ENCODE measurements around the gene MVB12B. TPM values are rescaled to one million over a fixed set of nuclear protein-coding genes. Genes with fewer than 3 reads are reported as not detected.

MVB12B gene
- total and polyA plus RNA-seq, 2 of the 8 experiments (the other 6 are each of a cell fraction or from before 2014, with no cell fraction given) = 2.6 to 5.0 TPM

- CTCF ChIA-PET (ENCODE audit: partially characterized antibody) = interaction anchor here (1.3 to 2.2 kb wide), 4 partner anchors 9 to 106 kb away, joined by 3 to 11 read pairs (median 4); no protein-coding TSS in a partner anchor
- no peak for FAIRE-seq
- Histone ChIP-seq H3K36me3 (ENCODE audit: control insufficient read depth in 2 of 4, insufficient read depth in 4 of 4, low read length in 3 of 4) (no peaks in the 10 kb centered on the region), H4K20me1 (replicated peaks in 1 of 2; ENCODE audit: control insufficient read depth in 1 of 2, insufficient read depth in 2 of 2, low read length in 2 of 2) (no peaks in the 10 kb centered on the region), H3K23ac (ENCODE audit: insufficient read length) (no peak overlapping the region), H3K23me2 (ENCODE audit: low read depth, low read length) (no peaks in the 10 kb centered on the region), H3K14ac (ENCODE audit: insufficient read length) (no peak overlapping the region), H4K5ac (ENCODE audit: insufficient read length, low read depth, low read length) (no peak overlapping the region), H4K8ac (ENCODE audit: extremely low read depth, insufficient read depth, low read length) (no peak overlapping the region), H2AK5ac (ENCODE audit: low read depth, low read length) (no peak overlapping the region), H3K79me2 (ENCODE audit: control insufficient read depth in 1 of 2, insufficient read depth in 2 of 2, low read length in 2 of 2) (no peaks in the 10 kb centered on the region), H3K4me2 (ENCODE audit: insufficient read depth in 1 of 2, low read depth in 2 of 2, low read length in 2 of 2) (peak overlapping the region in 1 of 2 experiments; percentile 25; a peak in 1 of 4 replicates), H2BK15ac (ENCODE audit: low read length) (no peak overlapping the region), H2BK5ac (ENCODE audit: low read depth, low read length) (no peak overlapping the region), H3K27me3 (replicated peaks in 1 of 4; ENCODE audit: control insufficient read depth in 3 of 4, extremely low read depth in 1 of 4, insufficient read depth in 3 of 4, low read length in 3 of 4) (no peaks in the 10 kb centered on the region), H3K4ac (replicated peaks; ENCODE audit: insufficient read length, low read depth, low read length) (no peak overlapping the region), H3K4me1 (replicated peaks in 1 of 4; ENCODE audit: control insufficient read depth in 3 of 4, insufficient read depth in 4 of 4, low read length in 3 of 4) (peaks cover 3 to 18% (median 10%) of the 10 kb centered on the region in 4 experiments; a peak in 5 of 7 replicates), H3K9me3 (ENCODE audit: insufficient read depth in 2 of 2, low read depth in 1 of 2, low read length in 1 of 2) (no peaks in the 10 kb centered on the region), H4K91ac (replicated peaks; ENCODE audit: insufficient read length, low read length) (no peak overlapping the region), H2AFZ (ENCODE audit: low read length) (no peak overlapping the region), H3K79me1 (ENCODE audit: low read depth, low read length) (no peaks in the 10 kb centered on the region), H3K27ac (ENCODE audit: low read depth, low read length) (no peak overlapping the region), H2BK20ac (ENCODE audit: low read length) (no peak overlapping the region), H3K4me3 (ENCODE audit: extremely low read depth in 1 of 4, insufficient read depth in 2 of 4, low read depth in 3 of 4, low read length in 4 of 4) (no peak overlapping the region), H2BK12ac (ENCODE audit: low read depth, low read length) (no peak overlapping the region), H2BK120ac (replicated peaks; ENCODE audit: low read depth, low read length) (no peak overlapping the region), H3K9ac (replicated peaks in 1 of 4; ENCODE audit: extremely low read depth in 1 of 4, low read depth in 3 of 4, low read length in 3 of 4) (no peak overlapping the region), H3K18ac (ENCODE audit: extremely low read depth, low read length) (no peak overlapping the region), H3K56ac (replicated peaks; ENCODE audit: insufficient read length, low read depth, low read length) (no peak overlapping the region)
- POLR2A ChIA-PET (ENCODE audit: partially characterized antibody) = interaction anchor here (1.5 kb wide), 1 partner anchor 9 kb away, joined by 3 read pairs; no protein-coding TSS in a partner anchor
- no peak for TF ChIP-seq MAFK (IDR thresholded peaks at IDR 0.05; ENCODE audit: low read depth, low read length)
- no peak for TF ChIP-seq YY1 (IDR thresholded peaks at IDR 0.05; ENCODE audit: low read depth, low read length)
- TF ChIP-seq KDM1A (IDR thresholded peaks at IDR 0.05; ENCODE audit: borderline replicate concordance, low read length) = no peak
- TF ChIP-seq BACH1 (IDR thresholded peaks at IDR 0.05; ENCODE audit: low read length) = no peak
- TF ChIP-seq TCF12 (IDR thresholded peaks at IDR 0.05; ENCODE audit: low read depth, low read length) = no peak
- no peak for TF ChIP-seq SP4 (IDR thresholded peaks at IDR 0.05; ENCODE audit: low read length)
- TF ChIP-seq, protein P1, sequence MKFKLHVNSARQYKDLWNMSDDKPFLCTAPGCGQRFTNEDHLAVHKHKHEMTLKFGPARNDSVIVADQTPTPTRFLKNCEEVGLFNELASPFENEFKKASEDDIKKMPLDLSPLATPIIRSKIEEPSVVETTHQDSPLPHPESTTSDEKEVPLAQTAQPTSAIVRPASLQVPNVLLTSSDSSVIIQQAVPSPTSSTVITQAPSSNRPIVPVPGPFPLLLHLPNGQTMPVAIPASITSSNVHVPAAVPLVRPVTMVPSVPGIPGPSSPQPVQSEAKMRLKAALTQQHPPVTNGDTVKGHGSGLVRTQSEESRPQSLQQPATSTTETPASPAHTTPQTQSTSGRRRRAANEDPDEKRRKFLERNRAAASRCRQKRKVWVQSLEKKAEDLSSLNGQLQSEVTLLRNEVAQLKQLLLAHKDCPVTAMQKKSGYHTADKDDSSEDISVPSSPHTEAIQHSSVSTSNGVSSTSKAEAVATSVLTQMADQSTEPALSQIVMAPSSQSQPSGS (IDR thresholded peaks at IDR 0.05; ENCODE audit: low read length) = no peak
- no peak for TF ChIP-seq RAD21 (IDR thresholded peaks at IDR 0.05 in 1 of 2, conservative IDR thresholded peaks at IDR 0.05 in 1 of 2; ENCODE audit: low read depth in 2 of 2, low read length in 2 of 2)
- no peak for TF ChIP-seq SP1 (IDR thresholded peaks at IDR 0.05; ENCODE audit: low read depth, low read length)
- no peak for TF ChIP-seq SUZ12 (IDR thresholded peaks at IDR 0.05; ENCODE audit: low read length)
- no peak for TF ChIP-seq SRF (IDR thresholded peaks at IDR 0.05; ENCODE audit: low read depth, low read length)
- TF ChIP-seq RNF2 (IDR thresholded peaks at IDR 0.05; ENCODE audit: borderline replicate concordance, low read depth, low read length, missing control alignments, poor library complexity, severe bottlenecking) = no peak
- WGBS, 2 experiments (ENCODE audit: extremely low coverage in 1 of 2, insufficient coverage in 1 of 2, insufficient read length in 1 of 2, insufficient replicate concordance in 2 of 2, low coverage in 1 of 2, low lambda C conversion rate in 2 of 2, missing lambda C conversion rate in 1 of 2) = 85% methylated on average over 10 of the region's 10 CpGs; no CpG with 5 or more reads in 1 of the 2 experiments
- no peak for DNase-seq (ENCODE audit: low read depth in 1 of 2, low spot score in 2 of 2)
Measured at GRCh38 chr9:126408004-126408403, 81.4 kb downstream of the MVB12B start.
